ENCODE data around the gene BRINP3. TPM values are rescaled to one million over a fixed set of nuclear protein-coding genes. Genes with fewer than 3 reads are reported as not detected.

BRINP3 gene
- total RNA-seq, 4 donors from 2014 or later, result 3.5 to 34.1 (median 9.5) TPM

GRCh38 chr1:190154744-190155143, 322.9 kb downstream of the BRINP3 start:
- WGBS, result 67% methylated on average over 2 of the region's 2 CpGs
- intact Hi-C loops (cut with DNase I), result no loop called here

DNA sequence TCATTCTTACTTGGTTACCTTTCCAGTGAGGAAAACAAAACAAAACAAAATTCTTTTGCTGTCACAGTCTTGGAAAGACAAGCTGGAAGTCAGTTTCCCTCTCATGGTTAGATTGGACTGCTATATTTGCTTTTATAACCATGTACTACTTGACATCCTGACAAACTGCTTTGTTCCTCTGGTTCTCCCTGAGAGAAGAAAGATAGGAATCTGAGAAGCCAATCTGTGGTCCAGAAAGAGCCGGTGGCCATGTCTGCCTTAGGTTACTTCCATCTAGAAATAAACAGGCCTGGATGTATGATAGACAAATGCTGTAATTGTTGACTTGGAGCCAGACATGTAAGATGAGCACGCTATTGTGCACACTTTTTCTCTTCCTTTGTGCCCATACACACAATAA, 330.0 kb downstream of the BRINP3 start:
- Histone ChIP-seq H3K36me3 (no peaks in the 10 kb centered on the region), H3K4me3 (no peak overlapping the region), H3K27ac (replicated peaks in 1 of 4) (no peak overlapping the region), H3K4me1 (no peaks in the 10 kb centered on the region), H3K9me3 (no peaks in the 10 kb centered on the region), H3K27me3 (no peaks in the 10 kb centered on the region)
- intact Hi-C loops (cut with DNase I), result no loop called here
- DNase-seq (ENCODE audit: extremely low spot score), result no peak
- TF ChIP-seq CTCF (IDR thresholded peaks at IDR 0.05) (no peak), POLR2AphosphoS5 (IDR thresholded peaks at IDR 0.05) (no peak), EP300 (IDR thresholded peaks at IDR 0.05) (no peak), POLR2A (IDR thresholded peaks at IDR 0.05; ENCODE audit: low read depth) (no peak)
- 67% methylated on average over 2 of the region's 2 CpGs for WGBS

More at GRCh38 chr1:190154744-190155143, 322.9 kb downstream of the BRINP3 start:
- TF ChIP-seq POLR2A (IDR thresholded peaks at IDR 0.05; ENCODE audit: low read depth) (no peak), EP300 (IDR thresholded peaks at IDR 0.05) (no peak), POLR2AphosphoS5 (IDR thresholded peaks at IDR 0.05) (no peak), CTCF (IDR thresholded peaks at IDR 0.05) (no peak)
- H3K36me3 ChIP-seq, result no peaks in the 10 kb centered on the region
- H3K4me3 ChIP-seq, result no peak overlapping the region
- DNase-seq (ENCODE audit: extremely low spot score), result no peak
- no peaks in the 10 kb centered on the region for H3K27me3 ChIP-seq
- H3K27ac ChIP-seq (replicated peaks in 1 of 4), result no peak overlapping the region
- no peaks in the 10 kb centered on the region for H3K4me1 ChIP-seq
- H3K9me3 ChIP-seq, result no peaks in the 10 kb centered on the region

- no peak for DNase-seq (ENCODE audit: extremely low spot score)
- no peak overlapping the region for H3K4me3 ChIP-seq
- TF ChIP-seq CTCF (IDR thresholded peaks at IDR 0.05), result no peak
- no peak for TF ChIP-seq EP300 (IDR thresholded peaks at IDR 0.05)
- TF ChIP-seq POLR2A (IDR thresholded peaks at IDR 0.05; ENCODE audit: low read depth), result no peak
- TF ChIP-seq POLR2AphosphoS5 (IDR thresholded peaks at IDR 0.05), result no peak
- intact Hi-C loops (cut with DNase I), result no loop called here
- H3K27me3 ChIP-seq, result no peaks in the 10 kb centered on the region
- no peaks in the 10 kb centered on the region for H3K4me1 ChIP-seq
- no peak overlapping the region for H3K27ac ChIP-seq (replicated peaks in 1 of 4)
- no peaks in the 10 kb centered on the region for H3K9me3 ChIP-seq
- no peaks in the 10 kb centered on the region for H3K36me3 ChIP-seq
- 77% methylated on average over 2 of the region's 2 CpGs for WGBS
These were observed 333.0 kb downstream of the BRINP3 start for GRCh38 chr1:190144650-190145049.

DNA sequence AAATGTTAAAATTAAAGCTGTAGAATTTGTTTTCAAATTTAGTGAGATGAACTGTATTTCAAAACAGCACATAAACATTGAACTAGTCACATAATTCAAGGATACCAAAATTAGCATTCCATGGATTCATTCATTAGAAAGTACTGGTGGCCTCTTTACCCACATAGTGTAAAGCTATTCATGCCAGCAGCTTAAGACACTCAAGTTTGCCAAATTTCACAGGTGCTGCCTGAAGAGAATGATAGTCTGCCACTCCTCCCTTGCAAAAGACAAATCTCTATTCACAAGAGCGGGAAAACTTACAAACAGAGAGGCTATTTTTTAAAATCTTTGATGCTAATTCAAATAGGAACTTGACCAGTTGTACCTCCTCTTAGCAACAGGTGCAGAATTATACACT, 337.0 kb downstream of the BRINP3 start:
- TF ChIP-seq CTCF (IDR thresholded peaks at IDR 0.05) (no peak), EP300 (IDR thresholded peaks at IDR 0.05) (no peak), POLR2A (IDR thresholded peaks at IDR 0.05; ENCODE audit: low read depth) (no peak), POLR2AphosphoS5 (IDR thresholded peaks at IDR 0.05) (no peak)
- Histone ChIP-seq H3K4me1 (no peaks in the 10 kb centered on the region), H3K36me3 (no peaks in the 10 kb centered on the region), H3K27me3 (no peaks in the 10 kb centered on the region), H3K27ac (replicated peaks in 1 of 4) (no peak overlapping the region), H3K4me3 (no peak overlapping the region), H3K9me3 (no peaks in the 10 kb centered on the region)
- DNase-seq (ENCODE audit: extremely low spot score), result no peak
- intact Hi-C loops (cut with DNase I), result no loop called here
- WGBS, result 63% methylated on average over 1 of the region's 1 CpG

DNA sequence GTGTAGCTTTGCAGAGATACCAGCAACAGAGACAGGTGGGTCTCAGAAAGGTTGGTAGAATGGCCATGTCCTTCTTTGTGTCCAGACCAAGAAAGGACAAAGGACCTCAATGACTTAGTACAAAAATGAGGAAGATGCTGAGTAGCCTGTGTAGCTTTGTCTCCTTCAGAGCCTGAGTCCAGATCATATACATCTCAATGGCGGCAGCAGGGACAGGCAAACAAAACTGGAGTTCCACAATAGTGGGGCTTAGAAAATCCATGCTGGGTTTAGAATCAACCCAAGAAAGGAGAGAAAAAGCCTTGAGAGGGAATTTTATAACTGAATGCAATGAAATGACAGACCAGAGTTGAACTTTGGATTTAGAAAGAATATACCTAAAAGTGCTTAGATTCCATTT, 339.0 kb downstream of the BRINP3 start:
- H3K9me3 ChIP-seq, result no peaks in the 10 kb centered on the region
- no peaks in the 10 kb centered on the region for H3K27me3 ChIP-seq
- no peak for TF ChIP-seq CTCF (IDR thresholded peaks at IDR 0.05)
- no peak for TF ChIP-seq POLR2AphosphoS5 (IDR thresholded peaks at IDR 0.05)
- TF ChIP-seq EP300 (IDR thresholded peaks at IDR 0.05), result no peak
- no peak for TF ChIP-seq POLR2A (IDR thresholded peaks at IDR 0.05; ENCODE audit: low read depth)
- 100% methylated on average over 1 of the region's 1 CpG for WGBS
- H3K4me3 ChIP-seq, result no peak overlapping the region
- H3K4me1 ChIP-seq, result no peaks in the 10 kb centered on the region
- H3K36me3 ChIP-seq, result no peaks in the 10 kb centered on the region
- DNase-seq (ENCODE audit: extremely low spot score), result no peak
- intact Hi-C loops (cut with DNase I), result no loop called here
- H3K27ac ChIP-seq (replicated peaks in 1 of 4), result no peak overlapping the region

Measured in esophagus muscularis mucosa (tissue), 4 donors.